T1000 (cell line): ENCODE results near the gene RELT.

Experiments
- DNase-seq: peaks from one replicate; lab custom pipeline; 2025; ENCODE audit warnings: mixed read lengths; lab: John Stamatoyannopoulos, UW

Gene RELT

GRCh38 chr11:73347067-73347466 is 29.1 kb upstream of the RELT start:
- no peak for DNase-seq

GRCh38 chr11:73348838-73349237 is 27.4 kb upstream of the RELT start:
- no peak for DNase-seq

- DNase-seq = no peak
These were observed 26.6 kb upstream of the RELT start for GRCh38 chr11:73349633-73350032.

GRCh38 chr11:73350908-73351636 is 25.1 kb upstream of the RELT start:
- DNase-seq = peak; percentile 56

GRCh38 chr11:73353422-73353821 is 22.8 kb upstream of the RELT start:
- DNase-seq = no peak

GRCh38 chr11:73355109-73355508 is 21.1 kb upstream of the RELT start:
- DNase-seq = no peak

GRCh38 chr11:73356979-73357860 is 19.0 kb upstream of the RELT start:
- DNase-seq = no peak

GRCh38 chr11:73358071-73358470 is 18.1 kb upstream of the RELT start:
- DNase-seq = no peak

GRCh38 chr11:73359341-73359740 is 16.9 kb upstream of the RELT start:
- peak; percentile 24 for DNase-seq

- DNase-seq = no peak
These were observed 16.1 kb upstream of the RELT start for GRCh38 chr11:73359930-73360742.

GRCh38 chr11:73360743-73361369 is 15.3 kb upstream of the RELT start:
- DNase-seq = no peak

- no peak for DNase-seq
These were observed 14.0 kb upstream of the RELT start for GRCh38 chr11:73361953-73362776.

GRCh38 chr11:73363147-73363546 is 13.1 kb upstream of the RELT start:
- no peak for DNase-seq

GRCh38 chr11:73365352-73366264 is 10.6 kb upstream of the RELT start:
- DNase-seq = no peak

- no peak for DNase-seq
These were observed 10.0 kb upstream of the RELT start for GRCh38 chr11:73366265-73366610.

GRCh38 chr11:73366953-73367352 is 9.2 kb upstream of the RELT start:
- DNase-seq = no peak

GRCh38 chr11:73367482-73368024 is 8.6 kb upstream of the RELT start:
- DNase-seq = no peak

GRCh38 chr11:73372375-73372993 is 3.7 kb upstream of the RELT start:
- no peak for DNase-seq

- DNase-seq = no peak
These were observed 2.0 kb upstream of the RELT start for GRCh38 chr11:73374151-73374550.
